BE2C (cell line): ENCODE data around the gene PTPRM.

Source experiments
- DNase-seq: peaks from one replicate; pipeline ENCODE4 v3.0.0-alpha.2; 2020
- H3K27me3 ChIP-seq: fragments of 250-450 bp; sonication (Bioruptor Pico); 2 replicates; pipeline ENCODE4 v1.5.1; 2020; ENCODE audit warnings: mild to moderate bottlenecking
- H3K36me3 ChIP-seq: fragments of 250-450 bp; sonication (Bioruptor Pico); 2 replicates; pipeline ENCODE4 v1.5.1; 2020; ENCODE audit warnings: mild to moderate bottlenecking
- H3K4me1 ChIP-seq: fragments of 250-450 bp; sonication (Bioruptor Pico); 2 replicates; pipeline ENCODE4 v1.5.1; 2020
- H3K4me3 ChIP-seq: 2 replicates; pipeline ENCODE4 v1.5.1; 2011; ENCODE audit warnings: low read depth, low read length
- H3K9me3 ChIP-seq: fragments of 250-450 bp; sonication (Bioruptor Pico); 2 replicates; pipeline ENCODE4 v1.5.1; 2020
- TF ChIP-seq, protein P1 (sequence below): IDR thresholded peaks from 2 replicates; pipeline ENCODE4 v1.5.1; 2012; ENCODE audit warnings: mild to moderate bottlenecking, low read depth, low read length

The PTPRM gene

DNA sequence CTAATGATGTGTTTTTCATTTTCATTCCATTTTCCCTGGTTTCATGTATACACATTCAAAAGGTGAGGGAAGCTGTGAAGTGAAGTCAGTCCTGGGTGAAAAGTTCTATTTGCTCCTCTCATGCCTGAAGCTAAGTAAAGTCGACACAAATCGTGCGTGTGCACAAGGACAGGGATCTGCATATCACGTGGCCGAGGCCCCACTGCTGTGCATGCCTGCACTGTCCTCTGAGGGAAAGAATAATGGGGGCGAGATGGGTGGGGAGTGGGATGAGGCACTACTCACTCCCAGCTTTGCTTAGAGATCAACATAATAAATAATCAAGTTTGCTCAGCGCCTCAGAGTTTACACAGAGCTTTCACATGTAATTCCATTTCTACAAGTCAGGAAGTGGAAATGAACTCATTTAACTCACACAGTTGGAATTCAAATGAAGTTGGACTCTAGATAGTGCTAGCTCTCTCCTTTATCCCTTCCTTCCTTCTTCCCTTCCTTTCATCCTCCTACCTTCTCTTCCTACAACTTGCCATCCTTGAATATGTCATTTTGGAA lies 5.1 kb upstream of the PTPRM start:
- TF ChIP-seq, protein P1, sequence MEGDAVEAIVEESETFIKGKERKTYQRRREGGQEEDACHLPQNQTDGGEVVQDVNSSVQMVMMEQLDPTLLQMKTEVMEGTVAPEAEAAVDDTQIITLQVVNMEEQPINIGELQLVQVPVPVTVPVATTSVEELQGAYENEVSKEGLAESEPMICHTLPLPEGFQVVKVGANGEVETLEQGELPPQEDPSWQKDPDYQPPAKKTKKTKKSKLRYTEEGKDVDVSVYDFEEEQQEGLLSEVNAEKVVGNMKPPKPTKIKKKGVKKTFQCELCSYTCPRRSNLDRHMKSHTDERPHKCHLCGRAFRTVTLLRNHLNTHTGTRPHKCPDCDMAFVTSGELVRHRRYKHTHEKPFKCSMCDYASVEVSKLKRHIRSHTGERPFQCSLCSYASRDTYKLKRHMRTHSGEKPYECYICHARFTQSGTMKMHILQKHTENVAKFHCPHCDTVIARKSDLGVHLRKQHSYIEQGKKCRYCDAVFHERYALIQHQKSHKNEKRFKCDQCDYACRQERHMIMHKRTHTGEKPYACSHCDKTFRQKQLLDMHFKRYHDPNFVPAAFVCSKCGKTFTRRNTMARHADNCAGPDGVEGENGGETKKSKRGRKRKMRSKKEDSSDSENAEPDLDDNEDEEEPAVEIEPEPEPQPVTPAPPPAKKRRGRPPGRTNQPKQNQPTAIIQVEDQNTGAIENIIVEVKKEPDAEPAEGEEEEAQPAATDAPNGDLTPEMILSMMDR = no peak
- Histone ChIP-seq H3K9me3 (no peaks in the 10 kb centered on the region), H3K36me3 (no peaks in the 10 kb centered on the region), H3K4me1 (no peaks in the 10 kb centered on the region), H3K27me3 (peaks cover 13% of the 10 kb centered on the region), H3K4me3 (no peak overlapping the region)
- no peak for DNase-seq

DNA sequence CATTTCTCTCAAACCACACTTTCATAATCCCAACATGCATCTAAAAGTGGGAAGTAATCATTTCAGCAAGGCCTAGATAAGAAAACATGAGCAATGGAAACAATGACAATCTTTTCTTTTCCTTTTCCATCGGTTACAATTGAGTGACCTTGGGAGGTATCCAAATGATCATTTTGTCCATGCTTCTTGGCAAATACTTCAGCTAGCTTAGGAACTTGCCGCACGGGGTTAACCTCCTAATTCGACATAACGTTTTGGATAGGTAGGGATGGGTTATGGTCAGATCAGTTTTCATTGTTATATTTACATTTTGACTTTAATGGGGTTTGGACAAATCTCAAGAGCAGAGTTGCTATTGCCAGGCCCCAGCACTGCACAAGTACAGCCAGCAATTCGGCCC lies 4.6 kb upstream of the PTPRM start:
- no peak for DNase-seq
- Histone ChIP-seq H3K27me3 (peaks cover 18% of the 10 kb centered on the region), H3K4me1 (no peaks in the 10 kb centered on the region), H3K9me3 (no peaks in the 10 kb centered on the region), H3K36me3 (no peaks in the 10 kb centered on the region), H3K4me3 (no peak overlapping the region)
- TF ChIP-seq, protein P1 = no peak

DNA sequence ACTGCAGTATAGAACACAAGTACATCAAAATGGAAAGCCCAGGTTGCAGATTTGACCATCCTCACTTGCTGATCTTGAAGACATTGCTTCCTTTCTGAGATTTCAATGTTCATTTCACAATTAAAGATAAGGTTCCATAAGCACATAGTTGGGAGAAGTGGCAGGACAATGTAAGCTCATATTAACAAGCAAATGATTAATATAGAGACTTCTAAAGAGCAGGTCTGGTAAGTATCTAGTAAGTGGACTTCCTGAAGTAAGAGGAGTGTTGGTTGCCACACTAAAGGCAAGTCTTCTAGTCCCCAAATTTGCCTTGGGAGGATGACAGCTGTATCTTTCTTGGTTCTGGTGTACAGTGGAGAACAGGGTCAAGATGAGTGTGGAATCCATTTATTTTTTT lies 1.4 kb upstream of the PTPRM start:
- no peak for DNase-seq
- H3K4me1 ChIP-seq = no peaks in the 10 kb centered on the region
- peaks cover 36% of the 10 kb centered on the region for H3K27me3 ChIP-seq
- no peaks in the 10 kb centered on the region for H3K9me3 ChIP-seq
- TF ChIP-seq, protein P1 = no peak
- no peak overlapping the region for H3K4me3 ChIP-seq
- H3K36me3 ChIP-seq = no peaks in the 10 kb centered on the region

DNA sequence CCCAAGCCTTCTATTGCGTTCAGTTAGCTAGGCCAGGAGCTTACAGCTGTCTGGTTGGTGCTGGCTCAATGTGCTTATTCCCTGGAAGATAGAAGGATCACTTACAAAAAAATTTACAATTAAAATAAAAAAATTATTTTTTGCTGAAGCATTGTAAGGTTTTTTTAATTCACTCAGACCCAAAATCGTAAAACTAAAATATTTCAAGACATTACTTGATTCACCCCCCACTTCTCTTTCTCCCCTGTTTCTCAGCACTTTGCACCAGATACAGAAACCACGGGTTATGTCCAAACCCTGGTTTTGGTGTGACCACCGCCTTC lies 911 bp upstream of the PTPRM start:
- no peak for DNase-seq
- Histone ChIP-seq H3K9me3 (no peaks in the 10 kb centered on the region), H3K4me3 (no peak overlapping the region), H3K4me1 (no peaks in the 10 kb centered on the region), H3K36me3 (no peaks in the 10 kb centered on the region), H3K27me3 (peaks cover 36% of the 10 kb centered on the region)
- TF ChIP-seq, protein P1 = no peak

DNA sequence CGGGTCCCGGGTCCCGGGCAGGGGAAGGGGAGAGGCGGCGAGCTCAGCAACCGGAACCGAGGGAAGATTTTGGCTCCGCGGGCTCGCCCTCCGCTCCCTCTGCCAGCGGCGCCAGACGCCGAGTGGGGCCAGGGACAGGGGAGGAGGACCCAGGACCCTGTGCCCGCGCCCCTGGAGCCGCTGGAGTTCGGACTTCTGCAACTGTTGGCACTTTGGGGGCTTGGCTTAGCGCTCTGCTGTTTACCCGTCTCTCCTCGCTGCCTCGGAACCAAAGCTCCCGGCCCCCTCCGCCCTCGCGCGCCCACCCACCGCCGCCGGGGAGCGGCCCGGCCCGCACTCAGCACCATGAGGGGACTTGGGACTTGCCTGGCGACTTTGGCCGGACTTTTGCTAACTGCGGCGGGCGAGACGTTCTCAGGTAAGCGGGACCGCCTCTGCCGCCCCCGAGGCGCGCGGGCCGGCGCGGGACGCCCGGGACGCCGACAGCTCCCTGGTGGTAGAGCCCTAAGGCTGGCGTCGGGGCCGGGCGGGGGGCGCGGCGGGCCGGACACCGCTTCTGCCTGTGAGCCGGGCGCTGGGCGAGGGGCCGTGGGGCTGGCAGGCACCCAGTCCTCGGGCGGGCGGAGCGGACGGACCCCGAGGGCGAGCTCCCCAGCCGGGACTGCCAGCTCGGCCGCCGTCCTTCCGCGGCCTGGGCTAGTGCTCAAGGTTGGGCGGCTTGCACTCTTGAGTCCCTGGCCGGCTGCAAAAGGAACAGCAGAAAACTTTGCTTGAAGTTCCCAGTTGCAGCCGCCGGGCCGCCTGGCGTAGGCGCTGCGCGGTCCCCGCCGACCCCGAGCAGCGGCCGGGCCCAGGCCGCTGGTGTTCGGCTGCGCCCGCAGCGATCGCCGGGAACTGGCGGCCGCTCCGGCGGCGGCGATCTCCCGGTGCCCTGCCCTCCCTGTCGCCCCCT lies 634 bp downstream of the PTPRM start:
- H3K4me1 ChIP-seq = no peaks in the 10 kb centered on the region
- DNase-seq = peak; percentile 10
- H3K36me3 ChIP-seq = no peaks in the 10 kb centered on the region
- H3K27me3 ChIP-seq = peaks cover 36% of the 10 kb centered on the region
- no peak overlapping the region for H3K4me3 ChIP-seq
- H3K9me3 ChIP-seq = no peaks in the 10 kb centered on the region
- TF ChIP-seq, protein P1 = no peak

DNA sequence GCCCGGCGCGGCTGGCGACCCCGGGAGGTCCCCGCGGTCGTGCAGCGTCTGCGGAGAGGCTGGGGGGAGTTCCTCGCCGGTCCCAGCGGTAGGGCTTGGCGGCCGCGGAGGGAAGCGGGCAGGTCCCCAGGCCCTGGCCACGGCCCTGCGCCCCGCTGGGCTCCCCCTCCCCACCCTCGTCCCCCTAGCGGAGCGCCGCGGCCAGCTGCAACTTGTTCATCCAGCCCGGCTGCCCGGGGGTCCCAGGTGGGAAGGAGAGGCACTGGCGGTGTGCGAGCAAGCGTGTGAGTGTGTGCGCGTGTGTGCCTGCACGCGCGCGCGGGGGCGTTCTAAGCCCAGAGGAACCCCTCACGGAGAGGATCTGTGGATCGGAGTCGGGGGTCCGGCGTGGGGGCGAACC lies 1.3 kb downstream of the PTPRM start:
- Histone ChIP-seq H3K27me3 (peaks cover 36% of the 10 kb centered on the region), H3K4me3 (no peak overlapping the region), H3K4me1 (no peaks in the 10 kb centered on the region)

More for the DNA sequence above, 1.3 kb downstream of the PTPRM start:
- TF ChIP-seq, protein P1 = no peak
- Histone ChIP-seq H3K9me3 (no peaks in the 10 kb centered on the region), H3K36me3 (no peaks in the 10 kb centered on the region)
- DNase-seq = no peak
